Astrocyte (in vitro differentiated cells and primary cell): ENCODE results near the gene PAK6.

Experiments used
- CTCF ChIP-seq: IDR thresholded peaks from 2 replicates; pipeline ENCODE4 v1.5.1; 2011; ENCODE audit warnings: low read depth, mild to moderate bottlenecking, inconsistent platforms, low read length, moderate library complexity; ENCODE audit not compliant: insufficient read depth
- EZH2 ChIP-seq: IDR thresholded peaks from 2 replicates; pipeline ENCODE4 v1.6.1; 2012; ENCODE audit warnings: mild to moderate bottlenecking, low read length, inconsistent platforms; ENCODE audit not compliant: insufficient read depth

GRCh38 chr15:40285554-40286011 lies 46.7 kb downstream of the PAK6 start:
- TF ChIP-seq CTCF (no peak), EZH2 (no peak)
